COR-L47 (cell line): ENCODE results near the gene SPECC1.
"Not testable (repeated sequence)": the region's sequence is repeated elsewhere in the genome, so short reads cannot be mapped to it uniquely, and the experiment has no call there.

Experiments
- DNase-seq: peaks from one replicate; lab custom pipeline; 2025; lab: John Stamatoyannopoulos, UW

SPECC1 gene

GRCh38 chr17:20071824-20072691 is 62.9 kb downstream of the SPECC1 start:
- DNase-seq = no peak

GRCh38 chr17:20072692-20072992 is 63.5 kb downstream of the SPECC1 start:
- no peak for DNase-seq

- no peak for DNase-seq
These were observed 64.2 kb downstream of the SPECC1 start for GRCh38 chr17:20073055-20073979.

GRCh38 chr17:20074001-20074400 is 64.8 kb downstream of the SPECC1 start:
- DNase-seq = no peak

GRCh38 chr17:20074489-20074888 is 65.3 kb downstream of the SPECC1 start:
- no peak for DNase-seq

GRCh38 chr17:20076137-20076536 is 67.0 kb downstream of the SPECC1 start:
- not testable (repeated sequence) for DNase-seq

- DNase-seq = no peak
These were observed 69.0 kb downstream of the SPECC1 start for GRCh38 chr17:20077978-20078685.

- DNase-seq = no peak
These were observed 71.4 kb downstream of the SPECC1 start for GRCh38 chr17:20080513-20080912.

- no peak for DNase-seq
These were observed 74.1 kb downstream of the SPECC1 start for GRCh38 chr17:20083156-20083859.

- DNase-seq = no peak
These were observed 75.6 kb downstream of the SPECC1 start for GRCh38 chr17:20084621-20085282.

- no peak for DNase-seq
These were observed 76.2 kb downstream of the SPECC1 start for GRCh38 chr17:20085283-20085845.

GRCh38 chr17:20086416-20087076 is 77.4 kb downstream of the SPECC1 start:
- no peak for DNase-seq

GRCh38 chr17:20087538-20088250 is 78.5 kb downstream of the SPECC1 start:
- DNase-seq = no peak

GRCh38 chr17:20089756-20090547 is 80.8 kb downstream of the SPECC1 start:
- no peak for DNase-seq

GRCh38 chr17:20091174-20092029 is 82.2 kb downstream of the SPECC1 start:
- no peak for DNase-seq

- no peak for DNase-seq
These were observed 83.2 kb downstream of the SPECC1 start for GRCh38 chr17:20092261-20092867.

GRCh38 chr17:20092973-20093626 is 83.9 kb downstream of the SPECC1 start:
- DNase-seq = peak; percentile 37
